GM21529 (cell line): ENCODE results near the gene CDH10.

Experiments used
- ATAC-seq: cut with Tn5 transposase; IDR thresholded peaks from one replicate; pipeline ENCODE4 v1.9.1; 2021; ENCODE audit not compliant: unreplicated experiment

CDH10 gene

GRCh38 chr5:24487368-24488229 is 157.2 kb downstream of the CDH10 start:
- ATAC-seq = no peak

DNA sequence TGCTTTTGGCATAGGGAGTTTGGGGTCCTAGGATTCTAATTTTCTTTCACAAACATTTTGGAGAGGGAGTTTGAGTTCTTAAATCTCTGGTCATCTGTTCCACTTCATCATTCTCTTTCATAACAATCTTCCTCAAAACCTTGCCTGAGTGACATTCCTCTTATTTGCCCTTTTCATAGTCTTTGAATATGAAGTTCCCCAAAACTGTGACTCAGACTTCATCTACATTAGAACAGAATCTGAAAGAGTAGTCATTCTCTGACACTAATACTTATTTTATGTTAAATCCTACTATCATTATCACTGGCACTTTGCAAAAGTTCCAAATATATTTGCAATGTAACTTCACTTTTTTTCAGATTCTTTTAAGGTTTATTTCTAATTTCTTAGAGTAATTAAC is 163.8 kb downstream of the CDH10 start:
- ATAC-seq = no peak

DNA sequence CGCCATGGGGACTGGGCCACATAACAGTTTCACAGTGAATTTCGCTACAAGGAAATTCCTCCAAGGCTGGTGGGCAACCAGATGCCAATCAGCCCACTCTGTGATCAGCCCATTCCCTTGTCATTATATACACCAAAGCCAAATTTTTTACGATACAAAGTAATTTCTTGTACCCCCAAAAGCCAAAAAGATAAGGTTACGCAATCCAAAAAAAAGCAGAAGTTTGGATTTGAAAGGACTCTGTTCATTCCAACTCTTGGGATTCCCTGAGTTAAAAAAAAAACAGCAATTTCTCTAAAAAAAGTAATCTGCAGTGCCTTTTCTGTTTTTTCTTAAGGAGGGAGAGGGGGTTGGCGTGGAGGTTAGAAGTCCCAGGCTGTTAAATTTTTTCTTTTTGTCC is 166.8 kb downstream of the CDH10 start:
- ATAC-seq = no peak

GRCh38 chr5:24475101-24475500 is 169.7 kb downstream of the CDH10 start:
- no peak for ATAC-seq

- no peak for ATAC-seq
Measured at GRCh38 chr5:24474685-24475084, 170.1 kb downstream of the CDH10 start.

DNA sequence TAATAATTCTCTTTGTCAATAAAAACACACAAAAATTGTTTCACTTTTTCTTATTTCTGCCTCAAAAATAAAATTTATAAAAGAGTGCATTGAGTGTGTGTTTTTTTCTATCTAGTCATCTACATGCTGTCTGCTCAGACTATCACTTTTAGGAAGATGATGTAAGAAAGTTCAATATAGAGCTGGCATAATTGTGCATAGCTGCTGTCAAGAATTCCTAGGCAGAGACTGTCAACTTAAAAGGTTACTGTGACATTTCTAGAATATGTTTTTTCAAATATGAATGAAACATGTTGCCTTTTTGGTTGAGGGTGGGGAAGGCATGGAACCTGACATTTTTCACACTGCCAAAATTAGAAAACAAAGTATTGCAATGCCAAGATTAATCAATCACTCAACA is 172.3 kb downstream of the CDH10 start:
- ATAC-seq = no peak

DNA sequence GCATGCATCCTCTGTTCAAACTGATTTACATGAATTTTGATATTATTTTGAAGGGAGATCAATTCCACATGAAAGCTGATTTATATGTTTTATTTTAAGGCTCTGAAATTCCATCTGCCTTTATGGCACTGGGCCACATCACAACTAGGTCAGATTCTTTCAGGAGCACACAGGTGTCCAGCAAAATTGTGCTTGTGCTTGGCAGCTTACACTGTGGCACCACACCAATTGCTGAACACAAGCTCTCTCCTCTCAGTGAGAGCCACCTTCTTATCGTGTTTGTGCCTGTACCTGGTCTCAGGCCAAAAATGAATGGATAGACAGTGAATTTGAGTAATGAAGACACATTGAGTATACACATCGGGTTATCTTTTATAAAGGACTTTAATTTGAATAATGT is 200.4 kb downstream of the CDH10 start:
- no peak for ATAC-seq

- no peak for ATAC-seq
Measured at GRCh38 chr5:24439465-24439864, 205.3 kb downstream of the CDH10 start.
